Urinary bladder (tissue), 4 donors: ENCODE results near the gene DMAC2L. TPM values are rescaled to one million over a fixed set of nuclear protein-coding genes. Genes with fewer than 3 reads are reported as not detected.
"Not testable (repeated sequence)": the region's sequence is repeated elsewhere in the genome, so short reads cannot be mapped to it uniquely, and the experiment has no call there.

Source experiments
- DNase-seq: peaks from one replicate; pipeline ENCODE4 v3.0.0-alpha.2; 2015; ENCODE audit errors: extremely low spot score
- H3K27ac ChIP-seq: one replicate; pipeline ENCODE4 v1.5.1; 2013; ENCODE audit warnings: low read depth, mild to moderate bottlenecking, moderate library complexity
- H3K36me3 ChIP-seq: one replicate; pipeline ENCODE4 v1.6.1; 2013; ENCODE audit warnings: mild to moderate bottlenecking, moderate library complexity; ENCODE audit not compliant: insufficient read depth
- H3K4me1 ChIP-seq: one replicate; pipeline ENCODE4 v1.6.1; 2013; ENCODE audit warnings: mild to moderate bottlenecking, moderate library complexity; ENCODE audit not compliant: insufficient read depth
- H3K4me3 ChIP-seq: one replicate; pipeline ENCODE4 v1.5.1; 2013; ENCODE audit warnings: low read depth, low read length
- WGBS: extraction: QIAGEN DNeasy Blood & Tissue Kit; methylation state at CpG from one replicate; pipeline ENCODE4 v1.1.7; 2013; 5-methylcytosine and 5-hydroxymethylcytosine counted together
- polyA plus RNA-seq: library from polyadenylated mRNA; stranded (reverse); fragments of 200-250 nt; gene quantifications from one replicate; pipeline ENCODE4 v1.2.3, GENCODE V29; 2013
- total RNA-seq: library from RNA; depleted of rRNA; stranded (reverse); fragments of >200 nt; gene quantifications from one replicate; pipeline ENCODE4 v1.2.3, GENCODE V29; 2014
- donor health status: healthy with polysubstance abuse.
- donor health status: healthy.

DMAC2L gene
- total and polyA plus RNA-seq, 2 donors = 11.4 to 15.7 TPM

DNA sequence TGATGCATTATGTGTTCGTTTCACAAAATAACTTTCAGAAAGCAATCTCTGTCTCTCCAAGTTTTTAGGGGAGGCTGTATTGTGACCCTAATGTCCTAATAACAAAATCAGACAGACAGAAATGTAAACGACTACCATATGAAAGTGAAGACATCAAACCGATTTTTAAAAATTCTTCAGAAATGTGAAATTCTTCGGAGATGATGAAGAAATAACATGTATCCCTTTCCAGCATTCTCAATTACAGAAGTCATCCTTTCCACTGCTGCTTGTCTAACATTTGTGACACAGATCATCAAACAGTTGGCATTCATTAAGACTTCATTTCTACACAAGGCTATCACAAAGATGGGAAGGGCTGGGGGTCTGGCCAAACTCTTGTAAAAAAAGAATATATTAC lies 41.0 kb downstream of the DMAC2L start:
- H3K36me3 ChIP-seq = no peaks in the 10 kb centered on the region
- H3K4me3 ChIP-seq = no peak overlapping the region
- DNase-seq = no peak
- no peak overlapping the region for H3K27ac ChIP-seq
- 71% methylated on average over 4 of the region's 4 CpGs for WGBS
- H3K4me1 ChIP-seq = no peaks in the 10 kb centered on the region

- Histone ChIP-seq H3K36me3 (no peaks in the 10 kb centered on the region), H3K27ac (no peak overlapping the region), H3K4me1 (no peaks in the 10 kb centered on the region), H3K4me3 (no peak overlapping the region)
- WGBS = 44% methylated on average over 1 of the region's 1 CpG
- no peak for DNase-seq
Observed at GRCh38 chr14:50354527-50354926, 42.4 kb downstream of the DMAC2L start.

DNA sequence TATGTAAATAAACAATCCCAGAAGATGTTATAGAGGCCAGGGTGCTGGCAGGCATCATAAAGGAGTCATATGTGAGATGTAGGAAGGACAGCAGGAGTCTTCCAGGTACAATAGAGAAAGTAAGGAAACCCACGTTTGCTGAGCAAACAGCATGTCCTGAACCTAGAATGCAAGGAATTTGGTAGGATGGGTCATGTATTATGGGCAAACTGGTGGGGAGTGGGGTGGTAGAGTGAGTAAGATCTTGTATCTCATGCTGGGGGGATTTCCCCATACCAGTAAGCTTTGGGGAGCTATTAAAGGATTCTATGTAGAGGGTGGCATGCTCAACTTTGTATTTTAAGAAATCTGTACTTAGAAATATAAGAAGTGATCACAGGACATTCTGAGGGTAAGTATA lies 43.6 kb downstream of the DMAC2L start:
- 90% methylated on average over 1 of the region's 1 CpG for WGBS
- Histone ChIP-seq H3K4me3 (no peak overlapping the region), H3K4me1 (no peaks in the 10 kb centered on the region), H3K36me3 (no peaks in the 10 kb centered on the region), H3K27ac (peak overlapping the region; percentile 23)
- no peak for DNase-seq

DNA sequence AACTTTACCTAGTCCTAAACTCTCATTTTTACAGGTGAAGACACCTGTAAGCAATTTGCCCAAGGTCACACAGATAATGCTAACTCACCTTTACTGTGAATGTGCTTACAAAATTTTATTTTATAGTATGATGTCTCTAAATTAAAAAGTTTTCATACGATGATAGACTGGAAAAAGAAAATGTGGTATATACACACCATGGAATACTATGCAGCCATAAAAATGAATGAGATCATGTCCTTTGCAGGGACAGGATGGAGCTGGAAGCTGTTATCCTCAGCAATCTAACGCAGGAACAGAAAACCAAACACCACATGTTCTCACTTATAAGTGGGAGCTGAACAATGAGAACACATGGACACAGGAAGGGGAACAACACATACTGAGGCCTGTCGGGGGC lies 44.2 kb downstream of the DMAC2L start:
- not testable (repeated sequence) for DNase-seq, H3K36me3 ChIP-seq, H3K4me3 ChIP-seq, H3K4me1 ChIP-seq, H3K27ac ChIP-seq
- 91% methylated on average over 3 of the region's 3 CpGs for WGBS

- H3K4me3 ChIP-seq = no peak overlapping the region
- no peak overlapping the region for H3K27ac ChIP-seq
- H3K36me3 ChIP-seq = no peaks in the 10 kb centered on the region
- 90% methylated on average over 6 of the region's 6 CpGs for WGBS
- no peaks in the 10 kb centered on the region for H3K4me1 ChIP-seq
- DNase-seq = no peak
Observed at GRCh38 chr14:50357124-50357523, 45.0 kb downstream of the DMAC2L start.

DNA sequence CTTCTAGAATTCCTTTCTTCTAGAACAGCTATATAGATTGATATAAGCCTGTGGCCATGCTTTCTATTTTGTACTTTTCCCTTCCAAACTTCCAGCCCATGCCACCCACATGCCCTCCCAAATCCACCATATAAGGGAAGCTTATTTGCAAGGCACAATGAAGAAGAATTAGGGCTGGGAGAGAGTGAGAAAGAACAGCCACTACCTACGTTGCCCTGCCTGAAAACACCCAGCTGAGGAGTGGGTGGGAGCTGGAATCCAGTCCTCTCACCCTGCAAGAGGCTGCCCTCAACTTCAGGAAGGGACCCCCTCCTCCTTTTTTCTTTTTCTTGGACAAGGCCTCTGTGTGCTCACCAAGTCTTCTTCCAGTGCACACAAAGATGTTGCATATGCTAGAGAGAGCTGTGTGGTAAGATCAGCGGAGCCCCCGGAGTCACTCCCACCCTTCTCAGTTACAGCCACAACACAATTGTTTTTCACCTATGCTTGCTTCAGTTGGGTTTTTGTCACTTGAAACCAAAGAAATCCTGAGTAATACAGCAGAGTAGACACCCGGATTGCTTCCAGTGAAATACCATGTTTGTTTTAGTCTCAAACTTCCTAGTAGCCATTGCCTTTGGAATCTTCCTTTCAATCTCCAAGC lies 45.8 kb downstream of the DMAC2L start:
- 90% methylated on average over 4 of the region's 4 CpGs for WGBS
- no peak for DNase-seq
- H3K4me3 ChIP-seq = no peak overlapping the region
- no peaks in the 10 kb centered on the region for H3K4me1 ChIP-seq
- no peaks in the 10 kb centered on the region for H3K36me3 ChIP-seq
- no peak overlapping the region for H3K27ac ChIP-seq

GRCh38 chr14:50359631-50360030 lies 47.5 kb downstream of the DMAC2L start:
- WGBS = 87% methylated on average over 5 of the region's 5 CpGs
- no peak for DNase-seq
- H3K36me3 ChIP-seq = no peaks in the 10 kb centered on the region

GRCh38 chr14:50360093-50360492 lies 48.0 kb downstream of the DMAC2L start:
- 93% methylated on average over 3 of the region's 3 CpGs for WGBS
- Histone ChIP-seq H3K36me3 (no peaks in the 10 kb centered on the region), H3K4me1 (no peaks in the 10 kb centered on the region), H3K4me3 (no peak overlapping the region), H3K27ac (no peak overlapping the region)
- DNase-seq = no peak

More at GRCh38 chr14:50359631-50360030, 47.5 kb downstream of the DMAC2L start:
- H3K27ac ChIP-seq = no peak overlapping the region
- H3K4me3 ChIP-seq = no peak overlapping the region
- H3K4me1 ChIP-seq = no peaks in the 10 kb centered on the region

GRCh38 chr14:50360851-50361250 lies 48.7 kb downstream of the DMAC2L start:
- DNase-seq = no peak
- WGBS = 87% methylated on average over 2 of the region's 2 CpGs
- Histone ChIP-seq H3K36me3 (no peaks in the 10 kb centered on the region), H3K4me1 (no peaks in the 10 kb centered on the region), H3K4me3 (no peak overlapping the region), H3K27ac (no peak overlapping the region)

DNA sequence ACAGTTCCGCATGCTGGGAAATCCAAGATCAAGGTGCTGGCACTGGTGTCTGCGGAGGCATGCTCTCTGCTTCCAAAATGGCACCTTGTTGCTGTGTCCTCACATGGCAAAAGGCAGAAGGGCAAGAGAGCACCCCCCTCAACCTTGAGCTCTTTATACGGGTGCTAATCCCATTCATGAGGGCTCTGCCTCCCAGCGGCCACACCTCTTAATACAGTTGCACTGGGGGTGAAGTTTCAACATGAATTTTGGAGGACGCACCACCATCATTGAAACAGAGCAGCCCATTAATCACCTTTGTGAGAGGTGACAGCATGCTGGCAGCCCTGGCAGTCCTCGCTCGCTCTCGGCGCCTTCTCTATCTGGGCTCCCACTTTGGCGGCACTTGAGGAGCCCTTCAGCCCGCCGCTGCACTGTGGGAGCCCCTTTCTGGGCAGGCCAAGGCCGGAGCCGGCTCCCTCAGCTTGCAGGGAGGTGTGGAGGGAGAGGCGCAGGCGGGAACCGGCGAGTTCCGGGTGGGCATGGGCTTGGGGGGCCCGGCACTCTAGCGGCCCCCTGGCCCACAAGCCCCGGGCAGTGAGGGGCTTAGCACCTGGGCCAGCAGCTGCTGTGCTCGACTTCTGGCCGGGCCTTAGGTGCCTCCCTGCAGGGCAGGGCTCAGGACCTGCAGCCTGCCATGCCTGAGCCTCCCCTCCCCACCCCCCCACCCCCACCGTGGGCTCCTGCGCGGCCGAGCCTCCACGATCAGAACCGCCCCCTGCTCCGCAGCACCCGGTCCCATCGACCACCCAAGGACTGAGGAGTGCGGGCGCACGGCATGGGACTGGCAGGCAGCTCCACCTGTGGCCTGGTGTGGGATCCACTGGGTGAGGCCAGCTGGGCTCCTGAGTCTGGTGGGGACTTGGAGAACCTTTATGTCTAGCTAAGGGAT lies 49.6 kb downstream of the DMAC2L start:
- 96% methylated on average over 36 of the region's 36 CpGs for WGBS
- H3K27ac ChIP-seq, H3K4me1 ChIP-seq, H3K4me3 ChIP-seq, H3K36me3 ChIP-seq, DNase-seq: not testable (repeated sequence)

DNA sequence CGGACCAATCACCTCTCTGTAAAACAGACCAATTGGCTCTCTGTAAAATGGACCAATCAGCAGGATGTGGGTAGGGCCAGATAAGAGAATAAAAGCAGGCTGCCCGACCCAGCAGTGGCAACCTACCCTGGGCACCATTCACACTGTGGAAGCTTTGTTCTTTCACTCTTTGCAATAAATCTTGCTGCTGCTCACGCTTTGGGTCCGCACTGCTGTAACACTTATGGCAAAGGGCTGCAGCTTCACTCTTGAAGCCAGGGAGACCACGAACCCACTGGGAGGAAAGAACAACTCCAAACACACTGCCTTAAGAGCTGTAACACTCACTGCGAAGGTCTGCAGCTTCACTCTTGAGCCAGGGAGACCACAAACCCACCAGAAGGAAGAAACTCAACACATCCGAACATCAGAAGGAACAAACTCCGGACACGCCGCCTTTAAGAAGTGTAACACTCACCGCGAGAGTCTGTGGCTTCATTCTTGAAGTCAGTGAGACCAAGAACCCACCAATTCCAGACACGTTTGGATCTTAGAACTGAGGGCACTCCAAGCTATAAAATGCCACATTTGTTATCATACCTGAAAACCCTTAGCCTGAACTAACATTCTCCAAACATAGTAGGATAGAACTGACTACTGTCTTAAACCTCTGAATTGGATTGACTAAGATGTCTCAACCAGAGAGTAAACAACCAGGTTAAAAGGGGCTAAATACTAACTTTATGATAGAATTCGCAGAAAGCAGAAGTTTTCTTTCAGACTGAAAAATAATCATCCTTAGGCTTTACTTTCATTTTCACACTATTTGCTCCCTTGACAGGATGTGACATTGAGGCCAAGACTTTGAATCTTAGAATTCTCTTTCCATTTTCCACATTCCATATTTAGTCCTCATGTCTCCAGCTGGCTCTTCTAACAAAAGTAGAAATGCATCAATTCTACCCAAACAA lies 50.9 kb downstream of the DMAC2L start:
- no peak for DNase-seq
- Histone ChIP-seq H3K36me3 (no peaks in the 10 kb centered on the region), H3K4me3 (no peak overlapping the region), H3K4me1 (no peaks in the 10 kb centered on the region), H3K27ac (peak overlapping the region; percentile 25)
- WGBS = 82% methylated on average over 14 of the region's 14 CpGs

DNA sequence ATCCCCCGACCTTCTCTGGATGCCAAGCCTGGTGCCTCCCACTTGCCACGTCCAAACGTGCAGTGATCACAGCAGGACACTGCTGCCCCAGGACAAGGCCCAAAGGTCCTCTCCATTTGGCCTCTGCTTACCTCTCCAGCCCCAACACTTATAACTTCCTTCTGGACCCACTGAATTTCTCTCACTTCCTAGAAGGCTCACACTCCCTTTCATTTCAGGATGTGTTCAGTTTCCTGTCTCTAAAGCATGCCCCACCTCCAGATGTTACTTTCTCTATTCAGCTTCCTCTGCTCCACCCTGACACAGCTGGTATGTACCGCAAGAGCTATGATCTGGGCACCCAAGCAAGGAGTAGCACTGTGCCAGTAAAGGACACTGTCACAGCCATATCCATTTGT lies 51.6 kb downstream of the DMAC2L start:
- no peak for DNase-seq
- 27% methylated on average over 4 of the region's 4 CpGs for WGBS
- no peak overlapping the region for H3K4me3 ChIP-seq
- peak overlapping the region; percentile 25 for H3K27ac ChIP-seq
- no peaks in the 10 kb centered on the region for H3K4me1 ChIP-seq
- no peaks in the 10 kb centered on the region for H3K36me3 ChIP-seq

GRCh38 chr14:50364792-50365191 lies 52.7 kb downstream of the DMAC2L start:
- H3K4me1 ChIP-seq = no peaks in the 10 kb centered on the region
- DNase-seq = no peak
- WGBS = 84% methylated on average over 1 of the region's 1 CpG
- no peak overlapping the region for H3K27ac ChIP-seq
- H3K4me3 ChIP-seq = no peak overlapping the region
- no peaks in the 10 kb centered on the region for H3K36me3 ChIP-seq
